SH-SY5Y (cell line): ENCODE results near the gene TSSK2.

ENCODE experiments used
- GATA2 ChIP-seq: IDR thresholded peaks from 2 replicates; pipeline ENCODE4 v1.6.1; 2011; ENCODE audit warnings: mild to moderate bottlenecking, low read depth, low read length
- GATA3 ChIP-seq: IDR thresholded peaks from 2 replicates; pipeline ENCODE4 v1.6.1; 2011; ENCODE audit warnings: low read depth, mild to moderate bottlenecking, low read length, moderate library complexity

DNA sequence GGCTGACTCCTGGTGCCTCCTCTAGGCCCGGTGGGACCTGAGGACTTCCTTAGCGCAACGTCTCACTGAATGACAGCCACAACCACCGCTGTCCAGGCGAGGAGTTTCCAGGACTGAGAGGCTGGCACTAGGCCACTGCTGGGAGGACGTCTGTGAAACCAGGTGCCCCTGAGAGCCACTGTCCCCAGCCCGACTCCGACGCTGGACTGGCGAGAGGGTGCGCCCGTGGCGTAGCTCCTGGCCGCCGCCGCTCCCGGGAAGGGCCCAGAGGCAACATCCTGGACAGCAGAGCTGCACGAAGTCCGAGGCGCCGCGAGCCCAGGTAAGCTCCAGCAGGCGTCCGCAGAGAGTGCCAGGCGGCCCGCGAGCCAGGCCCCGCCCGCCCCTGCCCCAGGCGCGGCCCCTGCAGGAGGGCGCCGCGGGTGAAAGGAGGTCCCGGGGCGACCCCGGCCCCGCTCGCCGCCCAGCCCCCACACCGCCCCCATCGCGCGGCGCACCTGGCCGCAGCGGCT, 9.4 kb upstream of the TSSK2 start:
- TF ChIP-seq GATA2 (no peak), GATA3 (no peak)
